Neuronal stem cell (in vitro differentiated cells): Measurements from ENCODE around the gene MFSD6L.

Experiments
- DNase-seq: peaks from one replicate; pipeline ENCODE4 v3.0.0-alpha.2; 2013; ENCODE audit warnings: low spot score
- H2AFZ ChIP-seq: one replicate; pipeline ENCODE4 v1.6.1; 2013; ENCODE audit warnings: mild to moderate bottlenecking, low read length, inconsistent platforms
- H2AK5ac ChIP-seq: 2 replicates; pipeline ENCODE4 v1.6.1; 2013; ENCODE audit warnings: low read depth, mild to moderate bottlenecking, inconsistent platforms, low read length, moderate library complexity, mixed read lengths
- H2BK120ac ChIP-seq: 2 replicates; pipeline ENCODE4 v1.6.1; 2013; ENCODE audit warnings: low read depth, mild to moderate bottlenecking, inconsistent platforms, low read length, moderate library complexity, mixed read lengths
- H2BK12ac ChIP-seq: one replicate; pipeline ENCODE4 v1.6.1; 2013; ENCODE audit warnings: low read length, inconsistent platforms
- H2BK15ac ChIP-seq: 2 replicates; pipeline ENCODE4 v1.6.1; 2013; ENCODE audit warnings: mild to moderate bottlenecking, low read length, inconsistent platforms, mixed read lengths
- H2BK5ac ChIP-seq: one replicate; pipeline ENCODE4 v1.6.1; 2013; ENCODE audit warnings: inconsistent platforms, mild to moderate bottlenecking, low read length, moderate library complexity
- H3K14ac ChIP-seq: one replicate; pipeline ENCODE4 v1.6.1; 2013; ENCODE audit warnings: low read length, inconsistent platforms
- H3K18ac ChIP-seq: 2 replicates; pipeline ENCODE4 v1.6.1; 2013; ENCODE audit warnings: low read length, inconsistent platforms
- H3K23ac ChIP-seq: 2 replicates; pipeline ENCODE4 v1.6.1; 2013; ENCODE audit warnings: low read depth, mild to moderate bottlenecking, mixed read lengths, low read length, inconsistent platforms; ENCODE audit not compliant: poor library complexity
- H3K27ac ChIP-seq: replicated peaks from 3 replicates; pipeline ENCODE4 v1.5.1; 2013; ENCODE audit warnings: low read length, inconsistent platforms
- H3K27me3 ChIP-seq, 3 experiments: 2 replicates each; pipeline ENCODE4 v1.6.1; 2013; ENCODE audit warnings: low read length in 3 of 3, mild to moderate bottlenecking in 2 of 3, inconsistent platforms in 1 of 3, low read depth in 1 of 3, mixed read lengths in 1 of 3, moderate library complexity in 1 of 3; ENCODE audit not compliant: control insufficient read depth in 3 of 3, insufficient read depth in 3 of 3
- H3K36me3 ChIP-seq, 2 donors: replicated peaks in 1 of 2; 2 replicates each; pipeline ENCODE4 v1.6.1; 2013; ENCODE audit warnings: low read length in 2 of 2; ENCODE audit not compliant: control insufficient read depth in 2 of 2, insufficient read depth in 2 of 2
- H3K4ac ChIP-seq: 2 replicates; pipeline ENCODE4 v1.6.1; 2013; ENCODE audit warnings: inconsistent platforms, mild to moderate bottlenecking, low read length, moderate library complexity
- H3K4me1 ChIP-seq, 2 donors: 1 replicate in 1 of 2; 2 replicates in 1 of 2; pipeline ENCODE4 v1.6.1; 2013; ENCODE audit warnings: low read length in 2 of 2, low read depth in 1 of 2; ENCODE audit not compliant: control insufficient read depth in 2 of 2, insufficient read depth in 1 of 2
- H3K4me2 ChIP-seq: one replicate; pipeline ENCODE4 v1.6.1; 2013; ENCODE audit warnings: mild to moderate bottlenecking, low read length, inconsistent platforms; ENCODE audit not compliant: insufficient read depth, poor library complexity, severe bottlenecking
- H3K4me3 ChIP-seq, 2 donors: 2 replicates each; pipeline ENCODE4 v1.5.1; 2013; ENCODE audit warnings: low read length in 2 of 2, mild to moderate bottlenecking in 2 of 2, inconsistent platforms in 1 of 2, moderate library complexity in 1 of 2
- H3K79me1 ChIP-seq: one replicate; pipeline ENCODE4 v1.6.1; 2013; ENCODE audit warnings: low read depth, mild to moderate bottlenecking, inconsistent platforms, low read length, moderate library complexity
- H3K9ac ChIP-seq: one replicate; pipeline ENCODE4 v1.6.1; 2013; ENCODE audit warnings: mild to moderate bottlenecking, low read depth, low read length, inconsistent platforms; ENCODE audit not compliant: poor library complexity
- H3K9me3 ChIP-seq, 2 donors: replicated peaks in 1 of 2; 2 replicates each; pipeline versions ENCODE3 to v1.6.1; 2013; ENCODE audit warnings: low read length in 2 of 2, mild to moderate bottlenecking in 2 of 2, inconsistent platforms in 1 of 2, low read depth in 1 of 2, mixed read lengths in 1 of 2, moderate library complexity in 1 of 2; ENCODE audit not compliant: control insufficient read depth in 2 of 2, insufficient read depth in 1 of 2
- H4K8ac ChIP-seq: one replicate; pipeline ENCODE4 v1.6.1; 2013; ENCODE audit warnings: low read depth, mild to moderate bottlenecking, inconsistent platforms, low read length, moderate library complexity
- H4K91ac ChIP-seq: one replicate; pipeline ENCODE4 v1.6.1; 2013; ENCODE audit warnings: low read length, low read depth, mild to moderate bottlenecking, inconsistent platforms; ENCODE audit not compliant: poor library complexity
- WGBS, 2 donors: extraction: QIAGEN DNeasy Blood & Tissue Kit; methylation state at CpG; one replicate each; pipeline ENCODE4 v1.1.7; 2013; ENCODE audit warnings: missing lambda C conversion rate in 2 of 2, mixed read lengths in 1 of 2; ENCODE audit not compliant: insufficient read length in 2 of 2, insufficient replicate concordance in 1 of 2; ENCODE audit errors: extremely low coverage in 2 of 2; 5-methylcytosine and 5-hydroxymethylcytosine counted together

The MFSD6L gene

DNA sequence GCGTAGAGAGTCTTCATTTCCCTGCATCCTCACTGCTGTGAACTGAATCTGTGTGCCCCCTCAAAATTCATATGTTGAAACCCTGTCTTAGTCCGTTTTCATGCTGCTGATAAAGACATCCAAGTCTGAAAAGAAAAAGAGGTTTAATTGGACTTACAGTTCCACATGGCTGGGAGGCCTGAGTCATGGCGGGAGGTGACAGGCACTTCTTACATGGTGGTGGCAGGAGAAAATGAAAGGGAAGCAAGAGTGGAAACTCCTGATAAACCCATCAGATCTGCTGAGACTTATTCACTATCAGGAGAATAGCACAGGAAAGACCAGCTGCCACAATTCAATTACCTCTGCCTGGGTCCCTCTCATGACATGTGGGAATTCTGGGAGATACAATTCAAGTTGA lies 51.4 kb downstream of the MFSD6L start:
- Histone ChIP-seq H2AFZ (no peak overlapping the region), H4K91ac (no peak overlapping the region), H3K4ac (no peak overlapping the region), H2BK5ac (no peak overlapping the region), H3K9ac (no peak overlapping the region), H3K79me1 (no peaks in the 10 kb centered on the region), H3K36me3 (no peaks in the 10 kb centered on the region), H3K18ac (no peak overlapping the region), H3K4me1 (peaks cover 5 to 8% of the 10 kb centered on the region in 2 donors), H3K27ac (no peak overlapping the region), H3K4me3 (no peak overlapping the region), H3K23ac (no peak overlapping the region), H3K27me3 (peaks cover 0 to 6% (median 6%) of the 10 kb centered on the region in 3 experiments), H3K4me2 (no peak overlapping the region), H2BK120ac (no peak overlapping the region), H2BK15ac (no peak overlapping the region), H4K8ac (no peak overlapping the region), H3K14ac (no peak overlapping the region), H2AK5ac (no peak overlapping the region), H2BK12ac (no peak overlapping the region), H3K9me3 (peaks cover 0 to 2% of the 10 kb centered on the region in 2 donors)
- no CpG with 5 or more reads among the region's 3 CpGs for WGBS, 2 donors
- no peak for DNase-seq
